GM18519 (cell line): Measurements from ENCODE around the gene GAS7.
"Not testable (repeated sequence)": the region's sequence is repeated elsewhere in the genome, so short reads cannot be mapped to it uniquely, and the experiment has no call there.

Source experiments
- ATAC-seq: cut with Tn5 transposase; IDR thresholded peaks from one replicate; pipeline ENCODE4 v1.9.1; 2021; ENCODE audit warnings: mild to moderate bottlenecking, moderate library complexity; ENCODE audit not compliant: unreplicated experiment, low FRiP score

GAS7 gene

GRCh38 chr17:10116267-10116666, 82.1 kb downstream of the GAS7 start:
- ATAC-seq, result no peak

- no peak for ATAC-seq
Measured at GRCh38 chr17:10115536-10115932, 82.9 kb downstream of the GAS7 start.

GRCh38 chr17:10114931-10115535, 83.4 kb downstream of the GAS7 start:
- no peak for ATAC-seq

GRCh38 chr17:10112962-10113361, 85.4 kb downstream of the GAS7 start:
- ATAC-seq, result no peak

GRCh38 chr17:10111907-10112452, 86.4 kb downstream of the GAS7 start:
- ATAC-seq, result no peak

GRCh38 chr17:10109146-10109545, 89.3 kb downstream of the GAS7 start:
- no peak for ATAC-seq

GRCh38 chr17:10107316-10108165, 90.9 kb downstream of the GAS7 start:
- no peak for ATAC-seq

GRCh38 chr17:10106067-10106466, 92.3 kb downstream of the GAS7 start:
- no peak for ATAC-seq

- ATAC-seq, result no peak
Measured at GRCh38 chr17:10105513-10106001, 92.8 kb downstream of the GAS7 start.

GRCh38 chr17:10103712-10104111, 94.7 kb downstream of the GAS7 start:
- ATAC-seq, result no peak

- no peak for ATAC-seq
Measured at GRCh38 chr17:10102817-10103216, 95.6 kb downstream of the GAS7 start.

- ATAC-seq, result no peak
Measured at GRCh38 chr17:10099051-10099571, 99.3 kb downstream of the GAS7 start.

- ATAC-seq, result no peak
Measured at GRCh38 chr17:10096596-10096995, 101.8 kb downstream of the GAS7 start.

- not testable (repeated sequence) for ATAC-seq
Measured at GRCh38 chr17:10095295-10095694, 103.1 kb downstream of the GAS7 start.

GRCh38 chr17:10094797-10095196, 103.6 kb downstream of the GAS7 start:
- ATAC-seq, result no peak

GRCh38 chr17:10092595-10092994, 105.8 kb downstream of the GAS7 start:
- ATAC-seq, result no peak

- ATAC-seq, result no peak
Measured at GRCh38 chr17:10091046-10091445, 107.4 kb downstream of the GAS7 start.

GRCh38 chr17:10089196-10089804, 109.1 kb downstream of the GAS7 start:
- ATAC-seq, result no peak

- ATAC-seq, result no peak
Measured at GRCh38 chr17:10088444-10088843, 110.0 kb downstream of the GAS7 start.

GRCh38 chr17:10087355-10087754, 111.1 kb downstream of the GAS7 start:
- no peak for ATAC-seq

GRCh38 chr17:10083864-10084263, 114.5 kb downstream of the GAS7 start:
- ATAC-seq, result no peak
